DOHH2 (cell line): Measurements from ENCODE around the gene LRRC32.

ENCODE experiments used
- H3F3A ChIP-seq: fragments of 200-600 bp; sonication (generic), shearing (Covaris generic); 2 replicates; pipeline ENCODE4 v1.6.0; 2016; ENCODE audit warnings: antibody characterized with exemption, mild to moderate bottlenecking; ENCODE audit not compliant: control insufficient read depth, insufficient read depth
- H3K27ac ChIP-seq: fragments of 200-600 bp; sonication (generic); 2 replicates; pipeline ENCODE4 v1.5.1; 2014; ENCODE audit warnings: low read depth, mild to moderate bottlenecking, low read length, moderate library complexity
- H3K27me3 ChIP-seq: fragments of 200-600 bp; sonication (generic); 2 replicates; pipeline ENCODE4 v1.6.1; 2014; ENCODE audit warnings: mild to moderate bottlenecking, low read length, mixed read lengths; ENCODE audit not compliant: control insufficient read depth
- H3K36me3 ChIP-seq: fragments of 200-600 bp; sonication (generic); 2 replicates; pipeline ENCODE4 v1.6.1; 2014; ENCODE audit warnings: mild to moderate bottlenecking, low read length, moderate library complexity, mixed read lengths; ENCODE audit not compliant: control insufficient read depth
- H3K4me1 ChIP-seq: fragments of 200-600 bp; sonication (generic); 2 replicates; pipeline ENCODE4 v1.6.1; 2014; ENCODE audit warnings: mild to moderate bottlenecking, low read length, mixed read lengths; ENCODE audit not compliant: control insufficient read depth
- H3K4me2 ChIP-seq: fragments of 200-600 bp; sonication (generic); 2 replicates; pipeline ENCODE4 v1.6.0; 2014; ENCODE audit warnings: mild to moderate bottlenecking, low read length, moderate library complexity
- H3K4me3 ChIP-seq: fragments of 200-600 bp; sonication (generic); 2 replicates; pipeline ENCODE4 v1.5.1; 2014; ENCODE audit warnings: mild to moderate bottlenecking, low read length, mixed read lengths
- H3K79me2 ChIP-seq: fragments of 200-600 bp; sonication (generic); 2 replicates; pipeline ENCODE4 v1.6.1; 2014; ENCODE audit warnings: mild to moderate bottlenecking, low read length, mixed read lengths; ENCODE audit not compliant: control insufficient read depth
- H3K9me2 ChIP-seq: fragments of 200-600 bp; sonication (generic); replicated peaks from 2 replicates; pipeline ENCODE4 v1.6.1; 2014; ENCODE audit warnings: mild to moderate bottlenecking, low read length, mixed read lengths; ENCODE audit not compliant: control insufficient read depth
- H3K9me3 ChIP-seq: fragments of 200-600 bp; sonication (generic); 2 replicates; pipeline ENCODE4 v1.6.1; 2014; ENCODE audit warnings: antibody characterized with exemption, low read length, mixed read lengths; ENCODE audit not compliant: control insufficient read depth, insufficient read depth
- H4K20me1 ChIP-seq: fragments of 200-600 bp; sonication (generic); 2 replicates; pipeline ENCODE4 v1.6.0; 2014; ENCODE audit warnings: low read depth, mild to moderate bottlenecking, antibody characterized with exemption, low read length, moderate library complexity; ENCODE audit not compliant: control insufficient read depth, insufficient read depth
- CTCF ChIP-seq: fragments of 200-600 bp; sonication (generic); IDR thresholded peaks from one replicate; pipeline ENCODE4 v1.5.1; 2014; ENCODE audit warnings: antibody characterized with exemption, mild to moderate bottlenecking, low read depth, low read length; ENCODE audit not compliant: poor library complexity, severe bottlenecking
- EZH2phosphoT487 ChIP-seq: fragments of 200-600 bp; sonication (generic); IDR thresholded peaks from 2 replicates; pipeline ENCODE4 v1.6.1; 2017; ENCODE audit warnings: borderline replicate concordance, mild to moderate bottlenecking, antibody characterized with exemption, low read length, moderate library complexity, mixed read lengths

The LRRC32 gene

GRCh38 chr11:76658231-76658630 lies 12.3 kb downstream of the LRRC32 start:
- no peaks in the 10 kb centered on the region for H3K9me3 ChIP-seq
- H3K9me2 ChIP-seq = no peaks in the 10 kb centered on the region
- H4K20me1 ChIP-seq = no peaks in the 10 kb centered on the region
- H3F3A ChIP-seq = no peaks in the 10 kb centered on the region
- no peak for TF ChIP-seq CTCF
- TF ChIP-seq EZH2phosphoT487 = no peak
- H3K27me3 ChIP-seq = no peaks in the 10 kb centered on the region
- H3K4me1 ChIP-seq = peaks cover 11% of the 10 kb centered on the region
- peaks cover 50% of the 10 kb centered on the region for H3K36me3 ChIP-seq
- H3K79me2 ChIP-seq = no peaks in the 10 kb centered on the region
- no peak overlapping the region for H3K27ac ChIP-seq
- H3K4me3 ChIP-seq = no peak overlapping the region
- H3K4me2 ChIP-seq = no peak overlapping the region

- H3K4me1 ChIP-seq = peaks cover 11% of the 10 kb centered on the region
- H3K27me3 ChIP-seq = no peaks in the 10 kb centered on the region
- no peak overlapping the region for H3K27ac ChIP-seq
- no peaks in the 10 kb centered on the region for H4K20me1 ChIP-seq
- H3K79me2 ChIP-seq = no peaks in the 10 kb centered on the region
- H3K4me3 ChIP-seq = no peak overlapping the region
- no peak for TF ChIP-seq CTCF
- no peak for TF ChIP-seq EZH2phosphoT487
- H3K36me3 ChIP-seq = peaks cover 46% of the 10 kb centered on the region
- H3K9me3 ChIP-seq = no peaks in the 10 kb centered on the region
- no peaks in the 10 kb centered on the region for H3F3A ChIP-seq
- H3K9me2 ChIP-seq = no peaks in the 10 kb centered on the region
- no peak overlapping the region for H3K4me2 ChIP-seq
Observed at GRCh38 chr11:76657187-76658170, 13.1 kb downstream of the LRRC32 start.

- Histone ChIP-seq H3K9me2 (no peaks in the 10 kb centered on the region), H3K4me1 (peaks cover 11% of the 10 kb centered on the region), H4K20me1 (no peaks in the 10 kb centered on the region), H3K27ac (no peak overlapping the region), H3K27me3 (no peaks in the 10 kb centered on the region), H3K36me3 (peaks cover 38% of the 10 kb centered on the region), H3K4me2 (no peak overlapping the region), H3K9me3 (no peaks in the 10 kb centered on the region), H3K4me3 (no peak overlapping the region), H3K79me2 (no peaks in the 10 kb centered on the region), H3F3A (no peaks in the 10 kb centered on the region)
- no peak for TF ChIP-seq EZH2phosphoT487
- no peak for TF ChIP-seq CTCF
Observed at GRCh38 chr11:76656571-76657081, 13.9 kb downstream of the LRRC32 start.
